HEK293 (cell line): ENCODE results near the gene TSC22D3.

Source experiments
- CTCF ChIA-PET: fragments of 350-600 bp; formaldehyde crosslinking; extraction: SDS; loops from one replicate; lab custom pipeline; 2021; ENCODE audit warnings: antibody characterized with exemption; lab: Yijun Ruan, JAX
- POLR2A ChIA-PET: fragments of 300-600 bp; formaldehyde crosslinking; extraction: SDS; loops from one replicate; lab custom pipeline; 2020; ENCODE audit warnings: antibody characterized with exemption, inconsistent platforms; lab: Yijun Ruan, JAX
- H3K27ac ChIP-seq: fragments of 200-500 bp; sonication (Bioruptor generic); 2 replicates; pipeline ENCODE4 v1.5.1; 2014; ENCODE audit warnings: low read depth, low read length, control low read depth, inconsistent platforms; ENCODE audit errors: extremely low read depth
- H3K36me3 ChIP-seq, 2 experiments: fragments of 200-500 bp in 1 of 2; sonication (Bioruptor generic) in 1 of 2; 1 replicate in 1 of 2; 2 replicates in 1 of 2; pipeline ENCODE4 v1.5.1; 2014 to 2017; ENCODE audit warnings: inconsistent platforms in 2 of 2, low read length in 2 of 2; ENCODE audit not compliant: control insufficient read depth in 2 of 2, insufficient read depth in 1 of 2
- H3K4me1 ChIP-seq: fragments of 200-500 bp; sonication (Bioruptor generic); 2 replicates; pipeline ENCODE4 v1.5.1; 2014; ENCODE audit warnings: mild to moderate bottlenecking, low read length, inconsistent platforms; ENCODE audit not compliant: control insufficient read depth, insufficient read depth
- H3K4me3 ChIP-seq: 2 replicates; pipeline ENCODE4 v1.5.1; 2011; ENCODE audit warnings: low read depth, mild to moderate bottlenecking, control low read depth, low read length, moderate library complexity
- H3K9me3 ChIP-seq: fragments of 200-500 bp; sonication (Bioruptor generic); 2 replicates; pipeline ENCODE4 v1.5.1; 2014; ENCODE audit warnings: low read depth, low read length, inconsistent platforms; ENCODE audit not compliant: control insufficient read depth, insufficient read depth
- ATF2 ChIP-seq: fragments of 450-650 bp; formaldehyde crosslinking; IDR thresholded peaks from 2 replicates; pipeline ENCODE4 v1.5.1; 2016; ENCODE audit warnings: missing biosample characterization, missing genetic modification characterization, low read depth
- EGR2 ChIP-seq: fragments of 450-650 bp; formaldehyde crosslinking; IDR thresholded peaks from 2 replicates; pipeline ENCODE4 v1.5.1; 2016; ENCODE audit warnings: low read depth, missing biosample characterization, missing genetic modification characterization
- OSR2 ChIP-seq: fragments of 450-650 bp; formaldehyde crosslinking; IDR thresholded peaks from 2 replicates; pipeline ENCODE4 v1.5.1; 2016; ENCODE audit warnings: missing biosample characterization, missing genetic modification characterization
- PRDM1 ChIP-seq: fragments of 450-650 bp; formaldehyde crosslinking; IDR thresholded peaks from 2 replicates; pipeline ENCODE4; 2016; ENCODE audit warnings: missing biosample characterization, missing genetic modification characterization
- TCF7L2 ChIP-seq: IDR thresholded peaks from 2 replicates; pipeline ENCODE4 v1.6.1; 2011; ENCODE audit warnings: low read depth, mild to moderate bottlenecking, inconsistent platforms, low read length, moderate library complexity, borderline replicate concordance
- ZBTB1 ChIP-seq: fragments of 450-650 bp; formaldehyde crosslinking; IDR thresholded peaks from 2 replicates; pipeline ENCODE4 v1.5.1; 2016; ENCODE audit warnings: missing biosample characterization, missing genetic modification characterization
- ZBTB17 ChIP-seq: fragments of 450-650 bp; formaldehyde crosslinking; IDR thresholded peaks from 2 replicates; pipeline ENCODE4 v1.5.1; 2016; ENCODE audit warnings: missing biosample characterization, missing genetic modification characterization
- ZBTB6 ChIP-seq: fragments of 450-650 bp; formaldehyde crosslinking; IDR thresholded peaks from 2 replicates; pipeline ENCODE4 v1.5.1; 2017; ENCODE audit warnings: missing biosample characterization, missing genetic modification characterization
- ZNF138 ChIP-seq: fragments of 450-650 bp; formaldehyde crosslinking; IDR thresholded peaks from 2 replicates; pipeline ENCODE4 v1.5.1; 2016; ENCODE audit warnings: missing biosample characterization, missing genetic modification characterization, borderline replicate concordance
- ZNF169 ChIP-seq: fragments of 450-650 bp; formaldehyde crosslinking; IDR thresholded peaks from 2 replicates; pipeline ENCODE4 v1.5.1; 2016; ENCODE audit warnings: missing biosample characterization, missing genetic modification characterization
- ZNF23 ChIP-seq: fragments of 450-650 bp; formaldehyde crosslinking; IDR thresholded peaks from 2 replicates; pipeline ENCODE4 v1.5.1; 2016; ENCODE audit warnings: missing biosample characterization, missing genetic modification characterization, borderline replicate concordance
- ZNF362 ChIP-seq: fragments of 450-650 bp; formaldehyde crosslinking; IDR thresholded peaks from 2 replicates; pipeline ENCODE4 v1.5.1; 2016; ENCODE audit warnings: missing biosample characterization, missing genetic modification characterization
- ZNF366 ChIP-seq: fragments of 450-650 bp; formaldehyde crosslinking; conservative IDR thresholded peaks from 2 replicates; pipeline ENCODE4 v1.5.1; 2016; ENCODE audit warnings: missing biosample characterization, missing genetic modification characterization
- ZNF37A ChIP-seq: fragments of 450-650 bp; IDR thresholded peaks from 2 replicates; pipeline ENCODE4 v1.5.1; 2018; ENCODE audit warnings: missing biosample characterization, missing genetic modification characterization
- ZNF501 ChIP-seq: fragments of 450-650 bp; formaldehyde crosslinking; IDR thresholded peaks from 2 replicates; pipeline ENCODE4 v1.5.1; 2016; ENCODE audit warnings: missing biosample characterization, missing genetic modification characterization
- ZNF544 ChIP-seq: fragments of 450-650 bp; formaldehyde crosslinking; IDR thresholded peaks from 2 replicates; pipeline ENCODE4 v1.5.0; 2017; ENCODE audit warnings: missing biosample characterization, missing genetic modification characterization
- ZNF629 ChIP-seq: fragments of 450-650 bp; formaldehyde crosslinking; IDR thresholded peaks from 2 replicates; pipeline ENCODE4 v1.5.1; 2017; ENCODE audit warnings: missing biosample characterization, missing genetic modification characterization
- ZNF658 ChIP-seq: fragments of 450-650 bp; formaldehyde crosslinking; IDR thresholded peaks from 2 replicates; pipeline ENCODE4; 2016; ENCODE audit warnings: missing biosample characterization, missing genetic modification characterization
- ZNF677 ChIP-seq: fragments of 450-650 bp; IDR thresholded peaks from 2 replicates; pipeline ENCODE4 v1.5.0; 2018; ENCODE audit warnings: missing biosample characterization, mild to moderate bottlenecking, missing genetic modification characterization, moderate library complexity
- ZNF701 ChIP-seq: fragments of 450-650 bp; formaldehyde crosslinking; IDR thresholded peaks from 2 replicates; pipeline ENCODE4 v1.5.1; 2016; ENCODE audit warnings: missing biosample characterization, missing genetic modification characterization
- ZNF791 ChIP-seq: fragments of 450-650 bp; formaldehyde crosslinking; IDR thresholded peaks from 2 replicates; pipeline ENCODE4 v1.5.1; 2016; ENCODE audit warnings: missing biosample characterization, missing genetic modification characterization
- ZNF830 ChIP-seq: fragments of 450-650 bp; IDR thresholded peaks from 2 replicates; pipeline ENCODE4 v1.5.0; 2018; ENCODE audit warnings: missing biosample characterization, missing genetic modification characterization, low read depth, mild to moderate bottlenecking, moderate library complexity
- ZNF843 ChIP-seq: fragments of 450-650 bp; formaldehyde crosslinking; IDR thresholded peaks from 2 replicates; pipeline ENCODE4 v1.5.1; 2016; ENCODE audit warnings: missing biosample characterization, missing genetic modification characterization
- ZXDB ChIP-seq: fragments of 450-650 bp; formaldehyde crosslinking; IDR thresholded peaks from 2 replicates; pipeline ENCODE4 v1.5.1; 2016; ENCODE audit warnings: missing biosample characterization, missing genetic modification characterization
- TF ChIP-seq, protein P1 (sequence below): fragments of 450-650 bp; formaldehyde crosslinking; IDR thresholded peaks from 2 replicates; pipeline ENCODE4 v1.5.1; 2016; ENCODE audit warnings: missing biosample characterization, missing genetic modification characterization, borderline replicate concordance
- TF ChIP-seq, protein P2 (sequence below): fragments of 450-650 bp; formaldehyde crosslinking; IDR thresholded peaks from 2 replicates; pipeline ENCODE4 v1.5.1; 2016; ENCODE audit warnings: missing biosample characterization, missing genetic modification characterization
- TF ChIP-seq, protein P3 (sequence below): fragments of 450-650 bp; formaldehyde crosslinking; IDR thresholded peaks from 2 replicates; pipeline ENCODE4 v1.5.1; 2016; ENCODE audit warnings: missing biosample characterization, missing genetic modification characterization

The TSC22D3 gene

GRCh38 chrX:107713203-107713542 is 62.4 kb downstream of the TSC22D3 start:
- peaks cover 12% of the 10 kb centered on the region for H3K4me1 ChIP-seq
- POLR2A ChIA-PET: interaction anchor here (1.0 kb wide), 1 partner anchor 26 kb away, joined by 3 read pairs; no protein-coding TSS in a partner anchor

GRCh38 chrX:107712231-107713202 is 63.1 kb downstream of the TSC22D3 start:
- H3K4me3 ChIP-seq: no peak overlapping the region
- H3K36me3 ChIP-seq: peaks cover 0 to 29% of the 10 kb centered on the region in 2 experiments; a peak in 1 of 3 replicates
- ChIA-PET POLR2A (interaction anchor here (1.0 to 3.0 kb wide), 5 partner anchors 14 to 84 kb away, joined by 3 to 13 read pairs (median 3); partner anchors contain the start of gene PRPS1), CTCF (interaction anchor here (0.5 to 13.0 kb wide), 5 partner anchors 12 to 174 kb away, joined by 3 to 161 read pairs (median 3); no protein-coding TSS in a partner anchor)
- peaks cover 12% of the 10 kb centered on the region for H3K4me1 ChIP-seq
- peak overlapping the region; percentile 24; the same call in 1 of the 2 replicates for H3K27ac ChIP-seq
- H3K9me3 ChIP-seq: no peaks in the 10 kb centered on the region
- TF ChIP-seq PRDM1 (tag by site-specific recombination) (no peak), ATF2 (tag by site-specific recombination) (no peak), TCF7L2 (no peak), ZNF138 (tag by site-specific recombination) (no peak), ZNF677 (no peak), ZNF843 (tag by site-specific recombination) (no peak), ZNF830 (tag by site-specific recombination) (no peak), ZBTB6 (peak; percentile 76; the same call in 1 of the 2 replicates), ZNF362 (no peak), ZNF658 (no peak), ZNF37A (no peak), ZNF23 (tag by site-specific recombination) (no peak), ZNF544 (tag by site-specific recombination) (no peak), ZBTB17 (tag by site-specific recombination) (no peak), ZNF701 (no peak), ZNF629 (tag by site-specific recombination) (peak; percentile 26; the same call in 1 of the 2 replicates), ZNF791 (tag by site-specific recombination) (no peak), ZXDB (tag by site-specific recombination) (no peak)
- TF ChIP-seq, protein P1, sequence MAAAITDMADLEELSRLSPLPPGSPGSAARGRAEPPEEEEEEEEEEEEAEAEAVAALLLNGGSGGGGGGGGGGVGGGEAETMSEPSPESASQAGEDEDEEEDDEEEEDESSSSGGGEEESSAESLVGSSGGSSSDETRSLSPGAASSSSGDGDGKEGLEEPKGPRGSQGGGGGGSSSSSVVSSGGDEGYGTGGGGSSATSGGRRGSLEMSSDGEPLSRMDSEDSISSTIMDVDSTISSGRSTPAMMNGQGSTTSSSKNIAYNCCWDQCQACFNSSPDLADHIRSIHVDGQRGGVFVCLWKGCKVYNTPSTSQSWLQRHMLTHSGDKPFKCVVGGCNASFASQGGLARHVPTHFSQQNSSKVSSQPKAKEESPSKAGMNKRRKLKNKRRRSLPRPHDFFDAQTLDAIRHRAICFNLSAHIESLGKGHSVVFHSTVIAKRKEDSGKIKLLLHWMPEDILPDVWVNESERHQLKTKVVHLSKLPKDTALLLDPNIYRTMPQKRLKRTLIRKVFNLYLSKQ (tag by site-specific recombination): no peak
- TF ChIP-seq, protein P2, sequence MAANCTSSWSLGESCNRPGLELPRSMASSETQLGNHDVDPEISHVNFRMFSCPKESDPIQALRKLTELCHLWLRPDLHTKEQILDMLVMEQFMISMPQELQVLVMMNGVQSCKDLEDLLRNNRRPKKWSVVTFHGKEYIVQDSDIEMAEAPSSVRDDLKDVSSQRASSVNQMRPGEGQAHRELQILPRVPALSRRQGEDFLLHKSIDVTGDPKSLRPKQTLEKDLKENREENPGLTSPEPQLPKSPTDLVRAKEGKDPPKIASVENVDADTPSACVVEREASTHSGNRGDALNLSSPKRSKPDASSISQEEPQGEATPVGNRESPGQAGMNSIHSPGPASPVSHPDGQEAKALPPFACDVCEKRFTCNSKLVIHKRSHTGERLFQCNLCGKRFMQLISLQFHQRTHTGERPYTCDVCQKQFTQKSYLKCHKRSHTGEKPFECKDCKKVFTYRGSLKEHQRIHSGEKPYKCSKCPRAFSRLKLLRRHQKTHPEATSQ: no peak

More at GRCh38 chrX:107713203-107713542, 62.4 kb downstream of the TSC22D3 start:
- no peak overlapping the region for H3K4me3 ChIP-seq
- H3K27ac ChIP-seq: 0 out of 2 replicates have a peak overlapping the region, but pooled peaks have one; percentile 24
- TF ChIP-seq ZNF501 (tag by site-specific recombination): no peak
- TF ChIP-seq ZBTB1 (tag by site-specific recombination): no peak
- no peak for TF ChIP-seq EGR2 (tag by site-specific recombination)
- no peak for TF ChIP-seq ZNF169 (tag by site-specific recombination)
- no peak for TF ChIP-seq ZNF366
- TF ChIP-seq OSR2 (tag by site-specific recombination): peak; percentile 42; the same call in 1 of the 2 replicates
- TF ChIP-seq, protein P3, sequence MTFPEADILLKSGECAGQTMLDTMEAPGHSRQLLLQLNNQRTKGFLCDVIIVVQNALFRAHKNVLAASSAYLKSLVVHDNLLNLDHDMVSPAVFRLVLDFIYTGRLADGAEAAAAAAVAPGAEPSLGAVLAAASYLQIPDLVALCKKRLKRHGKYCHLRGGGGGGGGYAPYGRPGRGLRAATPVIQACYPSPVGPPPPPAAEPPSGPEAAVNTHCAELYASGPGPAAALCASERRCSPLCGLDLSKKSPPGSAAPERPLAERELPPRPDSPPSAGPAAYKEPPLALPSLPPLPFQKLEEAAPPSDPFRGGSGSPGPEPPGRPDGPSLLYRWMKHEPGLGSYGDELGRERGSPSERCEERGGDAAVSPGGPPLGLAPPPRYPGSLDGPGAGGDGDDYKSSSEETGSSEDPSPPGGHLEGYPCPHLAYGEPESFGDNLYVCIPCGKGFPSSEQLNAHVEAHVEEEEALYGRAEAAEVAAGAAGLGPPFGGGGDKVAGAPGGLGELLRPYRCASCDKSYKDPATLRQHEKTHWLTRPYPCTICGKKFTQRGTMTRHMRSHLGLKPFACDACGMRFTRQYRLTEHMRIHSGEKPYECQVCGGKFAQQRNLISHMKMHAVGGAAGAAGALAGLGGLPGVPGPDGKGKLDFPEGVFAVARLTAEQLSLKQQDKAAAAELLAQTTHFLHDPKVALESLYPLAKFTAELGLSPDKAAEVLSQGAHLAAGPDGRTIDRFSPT (tag by site-specific recombination): no peak
- TF ChIP-seq, all 188 proteins: peak for 1
- CTCF ChIA-PET: interaction anchor here (0.7 to 13.0 kb wide), 3 partner anchors 12 to 38 kb away, joined by 3 to 161 read pairs (median 3); no protein-coding TSS in a partner anchor
- peaks cover 0 to 29% of the 10 kb centered on the region in 2 experiments; a peak in 1 of 3 replicates for H3K36me3 ChIP-seq
- no peaks in the 10 kb centered on the region for H3K9me3 ChIP-seq
